ENCODE measurements around the gene KRTAP1-5. TPM values are rescaled to one million over a fixed set of nuclear protein-coding genes. Genes with fewer than 3 reads are reported as not detected.

KRTAP1-5 gene
- total RNA-seq, 6 experiments from 2014 or later, result 61.6 to 114 (median 76.8) TPM

DNA sequence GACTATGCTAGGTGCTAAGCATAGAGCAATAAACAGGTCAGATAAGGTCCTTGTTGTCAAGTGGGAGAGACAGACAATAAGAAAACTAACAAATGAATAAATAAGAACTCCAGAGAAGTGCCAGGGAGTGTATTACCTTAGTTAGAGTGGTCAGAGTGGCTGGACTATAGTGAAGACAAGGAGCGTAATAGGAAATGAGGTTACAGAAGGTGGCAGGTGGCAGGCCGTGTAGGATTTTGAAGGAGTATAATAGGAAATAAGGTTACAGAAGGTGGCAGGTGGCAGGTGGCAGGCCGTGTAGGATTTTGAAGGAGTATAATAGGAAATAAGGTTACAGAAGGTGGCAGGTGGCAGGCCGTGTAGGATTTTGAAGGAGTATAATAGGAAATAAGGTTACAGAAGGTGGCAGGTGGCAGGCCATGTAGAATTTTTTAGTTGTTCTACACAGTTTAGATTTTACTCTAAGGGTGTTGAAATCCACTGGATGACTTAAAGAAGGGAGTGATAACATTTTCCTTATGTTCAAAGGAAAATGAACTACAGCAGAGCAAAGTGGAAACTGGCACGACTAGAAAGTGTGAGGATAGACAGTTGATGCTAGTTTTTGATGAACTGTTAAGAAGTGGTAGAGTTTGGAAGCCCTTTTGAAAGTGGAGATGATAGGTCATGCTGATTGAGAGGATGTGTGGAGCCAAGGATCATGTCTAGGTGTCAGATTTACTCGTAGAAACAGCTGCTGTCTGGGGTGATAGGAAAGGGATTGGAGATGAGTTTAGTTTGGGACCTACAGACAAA is 14.5 kb downstream of the KRTAP1-5 start:
- no peaks in the 10 kb centered on the region for H3K27me3 Mint-ChIP-seq (ENCODE audit: insufficient read depth)
- TF ChIP-seq, protein P1, sequence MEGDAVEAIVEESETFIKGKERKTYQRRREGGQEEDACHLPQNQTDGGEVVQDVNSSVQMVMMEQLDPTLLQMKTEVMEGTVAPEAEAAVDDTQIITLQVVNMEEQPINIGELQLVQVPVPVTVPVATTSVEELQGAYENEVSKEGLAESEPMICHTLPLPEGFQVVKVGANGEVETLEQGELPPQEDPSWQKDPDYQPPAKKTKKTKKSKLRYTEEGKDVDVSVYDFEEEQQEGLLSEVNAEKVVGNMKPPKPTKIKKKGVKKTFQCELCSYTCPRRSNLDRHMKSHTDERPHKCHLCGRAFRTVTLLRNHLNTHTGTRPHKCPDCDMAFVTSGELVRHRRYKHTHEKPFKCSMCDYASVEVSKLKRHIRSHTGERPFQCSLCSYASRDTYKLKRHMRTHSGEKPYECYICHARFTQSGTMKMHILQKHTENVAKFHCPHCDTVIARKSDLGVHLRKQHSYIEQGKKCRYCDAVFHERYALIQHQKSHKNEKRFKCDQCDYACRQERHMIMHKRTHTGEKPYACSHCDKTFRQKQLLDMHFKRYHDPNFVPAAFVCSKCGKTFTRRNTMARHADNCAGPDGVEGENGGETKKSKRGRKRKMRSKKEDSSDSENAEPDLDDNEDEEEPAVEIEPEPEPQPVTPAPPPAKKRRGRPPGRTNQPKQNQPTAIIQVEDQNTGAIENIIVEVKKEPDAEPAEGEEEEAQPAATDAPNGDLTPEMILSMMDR (IDR thresholded peaks at IDR 0.05), result no peak
- no peaks in the 10 kb centered on the region for H3K36me3 Mint-ChIP-seq (ENCODE audit: low read depth)
- peak overlapping the region; percentile 22 for H3K4me3 Mint-ChIP-seq
- H3K9me3 Mint-ChIP-seq, result no peaks in the 10 kb centered on the region
- peaks cover 41% of the 10 kb centered on the region for H3K4me1 Mint-ChIP-seq (ENCODE audit: low read depth)
- peak overlapping the region; percentile 68 for H3K27ac Mint-ChIP-seq
- no peak for DNase-seq

DNA sequence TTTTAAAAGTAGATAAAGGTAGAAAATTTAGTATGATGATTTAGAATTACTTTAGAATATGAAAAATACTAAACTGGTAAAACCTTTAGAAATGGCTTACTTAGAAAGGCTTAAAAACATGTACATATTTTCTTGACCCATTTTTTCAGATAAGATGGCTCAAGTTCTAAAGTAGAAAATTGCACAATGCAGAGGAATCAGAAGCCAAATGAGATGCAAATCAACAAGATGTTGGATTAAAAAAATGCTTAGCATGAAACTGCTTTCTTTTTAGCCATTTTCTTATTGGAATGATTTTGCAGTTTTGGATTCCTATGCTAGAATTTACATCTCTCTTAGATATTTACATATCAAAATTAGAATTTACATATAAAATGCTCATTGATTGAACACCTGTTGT is 16.6 kb downstream of the KRTAP1-5 start:
- TF ChIP-seq, protein P1 (IDR thresholded peaks at IDR 0.05), result no peak
- Mint-ChIP-seq H3K4me1 (ENCODE audit: low read depth) (peaks cover 32% of the 10 kb centered on the region), H3K27me3 (ENCODE audit: insufficient read depth) (no peaks in the 10 kb centered on the region), H3K4me3 (no peak overlapping the region), H3K36me3 (ENCODE audit: low read depth) (no peaks in the 10 kb centered on the region), H3K27ac (no peak overlapping the region), H3K9me3 (no peaks in the 10 kb centered on the region)
- DNase-seq, result no peak

DNA sequence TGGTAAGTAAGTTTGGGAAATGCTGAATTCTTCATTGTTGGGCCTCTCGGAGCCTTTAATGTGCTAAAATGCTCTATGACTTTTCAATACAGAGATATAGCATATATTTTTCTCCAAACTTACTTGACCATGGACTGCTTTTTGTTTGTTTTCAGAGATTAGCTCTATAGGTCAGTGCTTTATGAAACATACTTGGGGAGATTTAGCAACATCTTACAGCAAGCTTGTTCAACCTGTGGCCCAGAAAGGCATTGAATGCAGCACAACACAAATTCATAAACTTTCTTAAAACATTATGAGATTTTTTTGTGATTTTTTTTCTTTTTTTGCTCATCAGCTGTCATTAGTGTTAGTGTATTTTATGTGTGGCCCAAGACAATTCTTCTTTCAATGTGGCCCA is 17.1 kb downstream of the KRTAP1-5 start:
- H3K27me3 Mint-ChIP-seq (ENCODE audit: insufficient read depth), result no peaks in the 10 kb centered on the region
- H3K27ac Mint-ChIP-seq, result no peak overlapping the region
- no peak overlapping the region for H3K4me3 Mint-ChIP-seq
- peaks cover 32% of the 10 kb centered on the region for H3K4me1 Mint-ChIP-seq (ENCODE audit: low read depth)
- no peaks in the 10 kb centered on the region for H3K9me3 Mint-ChIP-seq
- TF ChIP-seq, protein P1 (IDR thresholded peaks at IDR 0.05), result no peak
- DNase-seq, result no peak
- no peaks in the 10 kb centered on the region for H3K36me3 Mint-ChIP-seq (ENCODE audit: low read depth)

DNA sequence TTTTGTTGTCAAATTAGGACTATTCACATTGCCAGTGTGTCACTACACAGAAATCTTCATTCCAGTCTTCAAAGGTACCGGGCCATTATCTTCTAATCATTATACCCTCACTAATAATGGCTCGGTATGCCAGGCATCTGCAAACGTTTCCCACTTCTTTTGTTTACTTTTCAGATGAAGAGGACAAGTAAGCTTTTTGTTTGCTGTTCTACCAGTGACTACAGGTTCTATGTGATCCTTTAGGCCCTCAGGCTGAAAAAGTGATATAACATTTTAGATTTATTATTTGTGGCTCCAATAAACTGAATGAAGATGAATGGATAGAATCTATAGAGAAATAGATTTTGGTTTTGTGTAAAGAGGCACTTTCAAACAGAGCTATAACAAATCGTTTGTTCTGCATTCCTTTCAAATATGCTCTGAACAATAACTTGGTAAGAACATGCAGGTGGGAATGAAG is 17.7 kb downstream of the KRTAP1-5 start:
- Mint-ChIP-seq H3K9me3 (no peaks in the 10 kb centered on the region), H3K27ac (no peak overlapping the region), H3K36me3 (ENCODE audit: low read depth) (no peaks in the 10 kb centered on the region), H3K4me3 (no peak overlapping the region), H3K4me1 (ENCODE audit: low read depth) (peaks cover 32% of the 10 kb centered on the region), H3K27me3 (ENCODE audit: insufficient read depth) (no peaks in the 10 kb centered on the region)
- TF ChIP-seq, protein P1 (IDR thresholded peaks at IDR 0.05), result no peak
- no peak for DNase-seq

DNA sequence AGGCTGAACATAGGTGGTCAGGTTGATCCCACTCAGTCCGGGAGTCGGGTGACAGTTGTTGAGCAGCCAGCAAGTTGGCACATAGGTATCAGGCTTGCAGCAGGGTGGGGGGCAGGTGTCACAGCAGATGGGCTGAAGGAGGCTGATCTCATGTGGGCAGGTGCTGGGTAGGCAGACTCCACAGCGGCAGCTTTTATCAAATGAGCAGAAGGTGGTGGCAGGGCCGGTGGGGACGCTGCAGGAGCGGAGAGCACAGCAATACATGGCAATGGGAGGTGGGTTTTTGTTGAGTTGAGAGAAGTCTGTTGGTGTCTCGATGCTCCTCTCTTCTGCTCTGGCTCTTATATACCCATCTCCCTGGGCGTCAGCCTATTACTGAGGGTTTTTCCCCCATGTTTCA is 18.2 kb downstream of the KRTAP1-5 start, which contains the start of gene KRTAP3-1:
KRTAP3-1 (minus strand) TSS at position 318 of the 400 bp plus-strand sequence; CDS start at position 264, 54 bp downstream.
- Mint-ChIP-seq H3K4me1 (ENCODE audit: low read depth) (peaks cover 31% of the 10 kb centered on the region), H3K4me3 (no peak within 1 kb of the TSS), H3K36me3 (ENCODE audit: low read depth) (no peaks in the 10 kb centered on the region), H3K27ac (no peak within 1 kb of the TSS), H3K27me3 (ENCODE audit: insufficient read depth) (no peaks in the 10 kb centered on the region), H3K9me3 (no peaks in the 10 kb centered on the region)
- no peak for DNase-seq
- TF ChIP-seq, protein P1 (IDR thresholded peaks at IDR 0.05), result no peak
